ENCODE data around the gene FAM131C. TPM values are rescaled to one million over a fixed set of nuclear protein-coding genes. Genes with fewer than 3 reads are reported as not detected.
"Not testable (repeated sequence)": the region's sequence is repeated elsewhere in the genome, so short reads cannot be mapped to it uniquely, and the experiment has no call there.

FAM131C gene
- polyA plus RNA-seq, 4 donors = 0.21 to 1.6 (median 0.45) TPM; not detected in 1

GRCh38 chr1:16064536-16065268, 8.7 kb downstream of the FAM131C start:
- DNase-seq = no peak
- WGBS, 3 donors = 45 to 48% (median 45%) methylated on average over 13 of the region's 13 CpGs

GRCh38 chr1:16063921-16064320, 9.5 kb downstream of the FAM131C start:
- DNase-seq (no peak), FAIRE-seq (no peak)
- Histone ChIP-seq H3K4me1 (ENCODE audit: control insufficient read depth in 3 of 3, insufficient read depth in 2 of 3, low read depth in 1 of 3, low read length in 2 of 3) (peaks cover 0 to 54% (median 0%) of the 10 kb centered on the region in 3 donors), H3K36me3 (ENCODE audit: control insufficient read depth in 3 of 3, insufficient read depth in 2 of 3, low read depth in 1 of 3, low read length in 3 of 3) (no peaks in the 10 kb centered on the region), H3K9me3 (ENCODE audit: control insufficient read depth in 2 of 2, insufficient read depth in 1 of 2, low read depth in 1 of 2, low read length in 1 of 2) (no peaks in the 10 kb centered on the region), H3K4me3 (ENCODE audit: low read depth in 1 of 3, low read length in 3 of 3) (no peak overlapping the region), H3K27ac (ENCODE audit: low read depth in 1 of 3, low read length in 2 of 3) (no peak overlapping the region), H3K27me3 (ENCODE audit: control insufficient read depth in 3 of 3, insufficient read depth in 3 of 3, low read length in 3 of 3) (no peaks in the 10 kb centered on the region)
- WGBS, 3 donors = 59 to 75% (median 59%) methylated on average over 9 of the region's 9 CpGs

More at GRCh38 chr1:16064536-16065268, 8.7 kb downstream of the FAM131C start:
- H3K4me1 ChIP-seq (ENCODE audit: control insufficient read depth in 3 of 3, insufficient read depth in 2 of 3, low read depth in 1 of 3, low read length in 2 of 3) = peaks cover 0 to 54% (median 0%) of the 10 kb centered on the region in 3 donors
- no peaks in the 10 kb centered on the region for H3K9me3 ChIP-seq (ENCODE audit: control insufficient read depth in 2 of 2, insufficient read depth in 1 of 2, low read depth in 1 of 2, low read length in 1 of 2)
- FAIRE-seq = no peak
- no peak overlapping the region for H3K27ac ChIP-seq (ENCODE audit: low read depth in 1 of 3, low read length in 2 of 3)
- no peaks in the 10 kb centered on the region for H3K27me3 ChIP-seq (ENCODE audit: control insufficient read depth in 3 of 3, insufficient read depth in 3 of 3, low read length in 3 of 3)
- no peak overlapping the region for H3K4me3 ChIP-seq (ENCODE audit: low read depth in 1 of 3, low read length in 3 of 3)
- no peaks in the 10 kb centered on the region for H3K36me3 ChIP-seq (ENCODE audit: control insufficient read depth in 3 of 3, insufficient read depth in 2 of 3, low read depth in 1 of 3, low read length in 3 of 3)

- Histone ChIP-seq H3K4me3 (ENCODE audit: low read depth in 1 of 3, low read length in 3 of 3) (no peak overlapping the region), H3K27ac (ENCODE audit: low read depth in 1 of 3, low read length in 2 of 3) (no peak overlapping the region), H3K36me3 (ENCODE audit: control insufficient read depth in 3 of 3, insufficient read depth in 2 of 3, low read depth in 1 of 3, low read length in 3 of 3) (no peaks in the 10 kb centered on the region), H3K27me3 (ENCODE audit: control insufficient read depth in 3 of 3, insufficient read depth in 3 of 3, low read length in 3 of 3) (no peaks in the 10 kb centered on the region), H3K9me3 (ENCODE audit: control insufficient read depth in 2 of 2, insufficient read depth in 1 of 2, low read depth in 1 of 2, low read length in 1 of 2) (no peaks in the 10 kb centered on the region), H3K4me1 (ENCODE audit: control insufficient read depth in 3 of 3, insufficient read depth in 2 of 3, low read depth in 1 of 3, low read length in 2 of 3) (peaks cover 0 to 49% (median 0%) of the 10 kb centered on the region in 3 donors)
- DNase-seq (no peak), FAIRE-seq (no peak)
- 87 to 92% (median 91%) methylated on average over 15 of the region's 15 CpGs for WGBS, 3 donors
These were observed 10.1 kb downstream of the FAM131C start for GRCh38 chr1:16063226-16063829.

GRCh38 chr1:16062687-16063075, 10.8 kb downstream of the FAM131C start:
- DNase-seq; H3K9me3 ChIP-seq (ENCODE audit: control insufficient read depth in 2 of 2, insufficient read depth in 1 of 2, low read depth in 1 of 2, low read length in 1 of 2); H3K36me3 ChIP-seq (ENCODE audit: control insufficient read depth in 3 of 3, insufficient read depth in 2 of 3, low read depth in 1 of 3, low read length in 3 of 3); H3K27me3 ChIP-seq (ENCODE audit: control insufficient read depth in 3 of 3, insufficient read depth in 3 of 3, low read length in 3 of 3); FAIRE-seq; H3K27ac ChIP-seq (ENCODE audit: low read depth in 1 of 3, low read length in 2 of 3); H3K4me3 ChIP-seq (ENCODE audit: low read depth in 1 of 3, low read length in 3 of 3): not testable (repeated sequence)
- peaks cover 0 to 42% (median 0%) of the 10 kb centered on the region in 3 donors for H3K4me1 ChIP-seq (ENCODE audit: control insufficient read depth in 3 of 3, insufficient read depth in 2 of 3, low read depth in 1 of 3, low read length in 2 of 3)
- WGBS, 3 donors = 83 to 88% (median 87%) methylated on average over 9 of the region's 9 CpGs

- not testable (repeated sequence) for H3K36me3 ChIP-seq (ENCODE audit: control insufficient read depth in 3 of 3, insufficient read depth in 2 of 3, low read depth in 1 of 3, low read length in 3 of 3); H3K27ac ChIP-seq (ENCODE audit: low read depth in 1 of 3, low read length in 2 of 3); FAIRE-seq; H3K9me3 ChIP-seq (ENCODE audit: control insufficient read depth in 2 of 2, insufficient read depth in 1 of 2, low read depth in 1 of 2, low read length in 1 of 2); H3K27me3 ChIP-seq (ENCODE audit: control insufficient read depth in 3 of 3, insufficient read depth in 3 of 3, low read length in 3 of 3); H3K4me3 ChIP-seq (ENCODE audit: low read depth in 1 of 3, low read length in 3 of 3); DNase-seq
- WGBS, 3 donors = 72 to 83% (median 78%) methylated on average over 16 to 18 of the region's 18 CpGs
- H3K4me1 ChIP-seq (ENCODE audit: control insufficient read depth in 3 of 3, insufficient read depth in 2 of 3, low read depth in 1 of 3, low read length in 2 of 3) = peaks cover 0 to 37% (median 0%) of the 10 kb centered on the region in 3 donors
These were observed 11.3 kb downstream of the FAM131C start for GRCh38 chr1:16061989-16062686.

- FAIRE-seq = no peak
- 19 to 55% (median 49%) methylated on average over 2 to 3 of the region's 3 CpGs for WGBS, 3 donors
- Histone ChIP-seq H3K4me3 (ENCODE audit: low read depth in 1 of 3, low read length in 3 of 3) (no peak overlapping the region), H3K36me3 (ENCODE audit: control insufficient read depth in 3 of 3, insufficient read depth in 2 of 3, low read depth in 1 of 3, low read length in 3 of 3) (no peaks in the 10 kb centered on the region), H3K4me1 (ENCODE audit: control insufficient read depth in 3 of 3, insufficient read depth in 2 of 3, low read depth in 1 of 3, low read length in 2 of 3) (peaks cover 0 to 29% (median 0%) of the 10 kb centered on the region in 3 donors), H3K27me3 (ENCODE audit: control insufficient read depth in 3 of 3, insufficient read depth in 3 of 3, low read length in 3 of 3) (no peaks in the 10 kb centered on the region), H3K27ac (ENCODE audit: low read depth in 1 of 3, low read length in 2 of 3) (no peak overlapping the region), H3K9me3 (ENCODE audit: control insufficient read depth in 2 of 2, insufficient read depth in 1 of 2, low read depth in 1 of 2, low read length in 1 of 2) (no peaks in the 10 kb centered on the region)
- DNase-seq = no peak
These were observed 12.2 kb downstream of the FAM131C start for GRCh38 chr1:16061266-16061665.

- H3K27ac ChIP-seq (ENCODE audit: low read depth in 1 of 3, low read length in 2 of 3); DNase-seq; H3K27me3 ChIP-seq (ENCODE audit: control insufficient read depth in 3 of 3, insufficient read depth in 3 of 3, low read length in 3 of 3); H3K36me3 ChIP-seq (ENCODE audit: control insufficient read depth in 3 of 3, insufficient read depth in 2 of 3, low read depth in 1 of 3, low read length in 3 of 3); H3K4me3 ChIP-seq (ENCODE audit: low read depth in 1 of 3, low read length in 3 of 3); H3K9me3 ChIP-seq (ENCODE audit: control insufficient read depth in 2 of 2, insufficient read depth in 1 of 2, low read depth in 1 of 2, low read length in 1 of 2); FAIRE-seq: not testable (repeated sequence)
- peaks cover 0 to 13% (median 0%) of the 10 kb centered on the region in 3 donors for H3K4me1 ChIP-seq (ENCODE audit: control insufficient read depth in 3 of 3, insufficient read depth in 2 of 3, low read depth in 1 of 3, low read length in 2 of 3)
- WGBS, 3 donors = 61 to 69% (median 61%) methylated on average over 12 to 17 of the region's 20 CpGs
These were observed 14.9 kb downstream of the FAM131C start for GRCh38 chr1:16058394-16059120.

GRCh38 chr1:16057314-16057915, 16.0 kb downstream of the FAM131C start:
- 62 to 68% (median 68%) methylated on average over 4 to 7 of the region's 7 CpGs for WGBS, 3 donors
- FAIRE-seq; H3K27ac ChIP-seq (ENCODE audit: low read depth in 1 of 3, low read length in 2 of 3); H3K36me3 ChIP-seq (ENCODE audit: control insufficient read depth in 3 of 3, insufficient read depth in 2 of 3, low read depth in 1 of 3, low read length in 3 of 3); H3K4me3 ChIP-seq (ENCODE audit: low read depth in 1 of 3, low read length in 3 of 3); H3K27me3 ChIP-seq (ENCODE audit: control insufficient read depth in 3 of 3, insufficient read depth in 3 of 3, low read length in 3 of 3); DNase-seq; H3K9me3 ChIP-seq (ENCODE audit: control insufficient read depth in 2 of 2, insufficient read depth in 1 of 2, low read depth in 1 of 2, low read length in 1 of 2): not testable (repeated sequence)
- H3K4me1 ChIP-seq (ENCODE audit: control insufficient read depth in 3 of 3, insufficient read depth in 2 of 3, low read depth in 1 of 3, low read length in 2 of 3) = peaks cover 0 to 13% (median 0%) of the 10 kb centered on the region in 3 donors

Data from small intestine (tissue), 7 donors.